ENCODE measurements around the gene LHFPL6. TPM values are rescaled to one million over a fixed set of nuclear protein-coding genes. Genes with fewer than 3 reads are reported as not detected.

LHFPL6 gene
- total and polyA plus RNA-seq, 2 experiments from 2014 or later = 12.1 to 14.1 TPM

- H2AFZ ChIP-seq = no peak overlapping the region
These were observed 287.2 kb downstream of the LHFPL6 start for GRCh38 chr13:39315796-39316195.

DNA sequence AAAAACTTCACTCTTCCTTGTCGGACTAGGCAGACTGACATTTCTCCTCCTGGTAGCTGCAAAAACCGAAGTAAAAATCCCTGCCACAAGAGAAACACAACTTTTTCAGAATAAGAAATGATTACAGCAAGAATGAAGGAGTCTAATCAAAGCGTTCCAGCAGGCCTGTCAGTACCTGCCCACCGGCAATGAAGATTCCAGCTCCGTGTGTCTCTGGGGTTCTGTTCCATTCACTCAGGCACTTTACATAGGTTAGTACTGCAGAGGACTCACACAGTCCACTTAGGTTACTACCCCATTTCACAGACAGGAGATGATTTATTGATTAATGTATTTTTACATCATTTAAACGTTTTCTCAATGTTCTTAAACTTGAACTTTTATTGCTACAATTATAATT is 289.3 kb downstream of the LHFPL6 start:
- H2AFZ ChIP-seq = no peak overlapping the region
- no peak overlapping the region for H3K4me2 ChIP-seq
- H3K79me2 ChIP-seq = no peaks in the 10 kb centered on the region
- H3K9me3 ChIP-seq (ENCODE audit: low read depth) = no peaks in the 10 kb centered on the region
- H3K9me2 ChIP-seq (replicated peaks; ENCODE audit: insufficient read depth) = no peaks in the 10 kb centered on the region
- WGBS (ENCODE audit: low lambda C conversion rate, missing lambda C conversion rate) = 78% methylated on average over 6 of the region's 6 CpGs
- no peak for DNase-seq (ENCODE audit: low spot score)
- H3K27ac ChIP-seq = no peak overlapping the region
- TF ChIP-seq CTCF (IDR thresholded peaks at IDR 0.05; ENCODE audit: poor library complexity) = no peak
- TF ChIP-seq EZH2 (IDR thresholded peaks at IDR 0.05; ENCODE audit: borderline replicate concordance) = no peak
- no peak for TF ChIP-seq EZH2phosphoT487 (IDR thresholded peaks at IDR 0.05; ENCODE audit: low read depth, severe bottlenecking, unreplicated experiment)
- no peak overlapping the region for H3K4me3 ChIP-seq
- H3K27me3 ChIP-seq = no peaks in the 10 kb centered on the region
- H4K20me1 ChIP-seq (ENCODE audit: insufficient read depth, poor library complexity, severe bottlenecking) = no peaks in the 10 kb centered on the region
- no peaks in the 10 kb centered on the region for H3K36me3 ChIP-seq (replicated peaks; ENCODE audit: insufficient read depth, low read depth)
- no peaks in the 10 kb centered on the region for H3K4me1 ChIP-seq (ENCODE audit: insufficient read depth)

More at GRCh38 chr13:39315796-39316195, 287.2 kb downstream of the LHFPL6 start:
- no peak overlapping the region for H3K4me3 ChIP-seq
- no peaks in the 10 kb centered on the region for H3K9me2 ChIP-seq (replicated peaks; ENCODE audit: insufficient read depth)
- H3K27ac ChIP-seq = no peak overlapping the region
- H3K9me3 ChIP-seq (ENCODE audit: low read depth) = no peaks in the 10 kb centered on the region
- H3K27me3 ChIP-seq = no peaks in the 10 kb centered on the region
- H3K4me2 ChIP-seq = no peak overlapping the region
- H3K36me3 ChIP-seq (replicated peaks; ENCODE audit: insufficient read depth, low read depth) = no peaks in the 10 kb centered on the region
- 77% methylated on average over 1 of the region's 1 CpG for WGBS (ENCODE audit: low lambda C conversion rate, missing lambda C conversion rate)
- H4K20me1 ChIP-seq (ENCODE audit: insufficient read depth, poor library complexity, severe bottlenecking) = no peaks in the 10 kb centered on the region
- no peaks in the 10 kb centered on the region for H3K79me2 ChIP-seq
- no peaks in the 10 kb centered on the region for H3K4me1 ChIP-seq (ENCODE audit: insufficient read depth)
- TF ChIP-seq EZH2phosphoT487 (IDR thresholded peaks at IDR 0.05; ENCODE audit: low read depth, severe bottlenecking, unreplicated experiment) (no peak), CTCF (IDR thresholded peaks at IDR 0.05; ENCODE audit: poor library complexity) (no peak)
- no peak for DNase-seq (ENCODE audit: low spot score)

DNA sequence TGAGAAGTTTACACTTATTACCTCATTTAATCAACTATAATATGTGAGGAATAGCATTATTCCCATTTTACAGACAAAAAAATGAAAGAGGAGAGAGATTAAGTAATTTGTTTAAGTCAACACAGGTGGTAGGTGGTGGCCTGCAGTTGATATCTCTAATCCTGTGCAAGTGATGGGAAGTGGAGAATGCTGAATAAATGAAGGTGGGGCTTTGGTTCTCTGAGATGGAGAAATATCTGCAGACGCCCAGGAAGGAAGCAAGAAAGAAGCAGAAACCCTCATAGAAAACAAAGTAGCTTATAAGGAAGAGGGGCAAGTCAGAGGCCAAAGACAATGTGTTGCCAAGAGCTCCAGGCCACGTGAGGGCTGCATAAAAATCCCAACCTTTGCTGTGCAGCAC is 290.4 kb downstream of the LHFPL6 start:
- H3K79me2 ChIP-seq = no peaks in the 10 kb centered on the region
- no peaks in the 10 kb centered on the region for H3K4me1 ChIP-seq (ENCODE audit: insufficient read depth)
- no peaks in the 10 kb centered on the region for H3K9me3 ChIP-seq (ENCODE audit: low read depth)
- H2AFZ ChIP-seq = no peak overlapping the region
- 79% methylated on average over 2 of the region's 2 CpGs for WGBS (ENCODE audit: low lambda C conversion rate, missing lambda C conversion rate)
- H4K20me1 ChIP-seq (ENCODE audit: insufficient read depth, poor library complexity, severe bottlenecking) = no peaks in the 10 kb centered on the region
- no peaks in the 10 kb centered on the region for H3K36me3 ChIP-seq (replicated peaks; ENCODE audit: insufficient read depth, low read depth)
- H3K27ac ChIP-seq = no peak overlapping the region
- H3K27me3 ChIP-seq = no peaks in the 10 kb centered on the region
- no peak for DNase-seq (ENCODE audit: low spot score)
- H3K4me2 ChIP-seq = no peak overlapping the region
- H3K4me3 ChIP-seq = no peak overlapping the region
- TF ChIP-seq EZH2phosphoT487 (IDR thresholded peaks at IDR 0.05; ENCODE audit: low read depth, severe bottlenecking, unreplicated experiment) = no peak
- TF ChIP-seq EZH2 (IDR thresholded peaks at IDR 0.05; ENCODE audit: borderline replicate concordance) = no peak
- TF ChIP-seq CTCF (IDR thresholded peaks at IDR 0.05; ENCODE audit: poor library complexity) = no peak
- no peaks in the 10 kb centered on the region for H3K9me2 ChIP-seq (replicated peaks; ENCODE audit: insufficient read depth)

- H4K20me1 ChIP-seq (ENCODE audit: insufficient read depth, poor library complexity, severe bottlenecking) = no peaks in the 10 kb centered on the region
- H3K4me3 ChIP-seq = no peak overlapping the region
- H2AFZ ChIP-seq = no peak overlapping the region
- no peak for DNase-seq (ENCODE audit: low spot score)
- TF ChIP-seq EZH2 (IDR thresholded peaks at IDR 0.05; ENCODE audit: borderline replicate concordance) (no peak), CTCF (IDR thresholded peaks at IDR 0.05; ENCODE audit: poor library complexity) (no peak), EZH2phosphoT487 (IDR thresholded peaks at IDR 0.05; ENCODE audit: low read depth, severe bottlenecking, unreplicated experiment) (no peak)
- no peak overlapping the region for H3K27ac ChIP-seq
- 76% methylated on average over 4 of the region's 4 CpGs for WGBS (ENCODE audit: low lambda C conversion rate, missing lambda C conversion rate)
- H3K4me1 ChIP-seq (ENCODE audit: insufficient read depth) = no peaks in the 10 kb centered on the region
- no peaks in the 10 kb centered on the region for H3K9me3 ChIP-seq (ENCODE audit: low read depth)
- H3K4me2 ChIP-seq = no peak overlapping the region
- no peaks in the 10 kb centered on the region for H3K36me3 ChIP-seq (replicated peaks; ENCODE audit: insufficient read depth, low read depth)
- H3K9me2 ChIP-seq (replicated peaks; ENCODE audit: insufficient read depth) = no peaks in the 10 kb centered on the region
- no peaks in the 10 kb centered on the region for H3K79me2 ChIP-seq
- H3K27me3 ChIP-seq = no peaks in the 10 kb centered on the region
These were observed 291.4 kb downstream of the LHFPL6 start for GRCh38 chr13:39311619-39312018.

Measured in hepatocyte (in vitro differentiated cells).